PFSK-1 (cell line): ENCODE data around the gene OR6N1.

ENCODE experiments used
- FOXP2 ChIP-seq: optimal IDR thresholded peaks from 2 replicates; pipeline ENCODE3; 2011; ENCODE audit warnings: borderline replicate concordance, control low read depth, inconsistent platforms; ENCODE audit not compliant: insufficient read depth; ENCODE audit errors: extremely low read length, extremely low read depth
- POLR2AphosphoS5 ChIP-seq: IDR thresholded peaks from 2 replicates; pipeline ENCODE4 v1.6.1; 2012; ENCODE audit warnings: low read depth, mild to moderate bottlenecking, control low read depth, low read length, moderate library complexity
- SIN3A ChIP-seq: IDR thresholded peaks from 2 replicates; pipeline ENCODE4 v1.6.1; 2012; ENCODE audit warnings: mild to moderate bottlenecking, low read length, moderate library complexity, borderline replicate concordance; ENCODE audit not compliant: insufficient read depth
- TAF1 ChIP-seq: IDR thresholded peaks from 2 replicates; pipeline ENCODE4 v1.6.1; 2012; ENCODE audit warnings: low read length, control low read depth, borderline replicate concordance; ENCODE audit not compliant: insufficient read depth
- TF ChIP-seq, protein P1 (sequence below), 2 experiments: IDR thresholded peaks; 2 replicates each; pipeline versions ENCODE4 v1.6.1 to v1.8.0; 2011 to 2012; ENCODE audit warnings: low read depth in 2 of 2, low read length in 2 of 2, control low read depth in 1 of 2, inconsistent platforms in 1 of 2, mild to moderate bottlenecking in 1 of 2, moderate library complexity in 1 of 2; ENCODE audit not compliant: insufficient read depth in 1 of 2

DNA sequence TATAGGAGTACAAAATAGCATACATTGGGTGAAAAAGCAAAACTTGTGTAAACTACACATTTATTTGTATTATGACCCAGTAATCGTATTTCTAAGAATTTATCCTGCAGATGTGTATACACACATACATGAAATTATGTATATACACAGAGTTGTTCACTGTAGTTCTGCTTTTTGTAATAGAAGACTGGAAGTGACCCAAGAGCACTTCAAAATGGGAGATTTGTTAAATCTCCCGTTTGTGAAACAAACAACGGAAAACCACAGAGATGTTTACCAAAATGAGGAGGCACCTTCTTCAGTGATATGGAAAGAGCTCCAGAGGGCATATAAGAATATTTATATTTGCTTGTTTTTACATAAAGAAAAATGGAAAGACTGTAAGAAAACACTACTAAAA lies 41.2 kb upstream of the OR6N1 start:
- TF ChIP-seq TAF1 (no peak), POLR2AphosphoS5 (no peak), SIN3A (no peak), FOXP2 (no peak)
- TF ChIP-seq, protein P1, sequence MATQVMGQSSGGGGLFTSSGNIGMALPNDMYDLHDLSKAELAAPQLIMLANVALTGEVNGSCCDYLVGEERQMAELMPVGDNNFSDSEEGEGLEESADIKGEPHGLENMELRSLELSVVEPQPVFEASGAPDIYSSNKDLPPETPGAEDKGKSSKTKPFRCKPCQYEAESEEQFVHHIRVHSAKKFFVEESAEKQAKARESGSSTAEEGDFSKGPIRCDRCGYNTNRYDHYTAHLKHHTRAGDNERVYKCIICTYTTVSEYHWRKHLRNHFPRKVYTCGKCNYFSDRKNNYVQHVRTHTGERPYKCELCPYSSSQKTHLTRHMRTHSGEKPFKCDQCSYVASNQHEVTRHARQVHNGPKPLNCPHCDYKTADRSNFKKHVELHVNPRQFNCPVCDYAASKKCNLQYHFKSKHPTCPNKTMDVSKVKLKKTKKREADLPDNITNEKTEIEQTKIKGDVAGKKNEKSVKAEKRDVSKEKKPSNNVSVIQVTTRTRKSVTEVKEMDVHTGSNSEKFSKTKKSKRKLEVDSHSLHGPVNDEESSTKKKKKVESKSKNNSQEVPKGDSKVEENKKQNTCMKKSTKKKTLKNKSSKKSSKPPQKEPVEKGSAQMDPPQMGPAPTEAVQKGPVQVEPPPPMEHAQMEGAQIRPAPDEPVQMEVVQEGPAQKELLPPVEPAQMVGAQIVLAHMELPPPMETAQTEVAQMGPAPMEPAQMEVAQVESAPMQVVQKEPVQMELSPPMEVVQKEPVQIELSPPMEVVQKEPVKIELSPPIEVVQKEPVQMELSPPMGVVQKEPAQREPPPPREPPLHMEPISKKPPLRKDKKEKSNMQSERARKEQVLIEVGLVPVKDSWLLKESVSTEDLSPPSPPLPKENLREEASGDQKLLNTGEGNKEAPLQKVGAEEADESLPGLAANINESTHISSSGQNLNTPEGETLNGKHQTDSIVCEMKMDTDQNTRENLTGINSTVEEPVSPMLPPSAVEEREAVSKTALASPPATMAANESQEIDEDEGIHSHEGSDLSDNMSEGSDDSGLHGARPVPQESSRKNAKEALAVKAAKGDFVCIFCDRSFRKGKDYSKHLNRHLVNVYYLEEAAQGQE (IDR thresholded peaks at IDR 0.05; ENCODE audit: insufficient read depth in 1 of 2, low read depth in 2 of 2, low read length in 2 of 2), result no peak
